ENCODE results near the gene TRAF3.
A peak's percentile ranks its signal among the peaks of the same experiment; 100 is the strongest.
"Not testable (repeated sequence)": the region's sequence is repeated elsewhere in the genome, so short reads cannot be mapped to it uniquely, and the experiment has no call there.

The TRAF3 gene

DNA sequence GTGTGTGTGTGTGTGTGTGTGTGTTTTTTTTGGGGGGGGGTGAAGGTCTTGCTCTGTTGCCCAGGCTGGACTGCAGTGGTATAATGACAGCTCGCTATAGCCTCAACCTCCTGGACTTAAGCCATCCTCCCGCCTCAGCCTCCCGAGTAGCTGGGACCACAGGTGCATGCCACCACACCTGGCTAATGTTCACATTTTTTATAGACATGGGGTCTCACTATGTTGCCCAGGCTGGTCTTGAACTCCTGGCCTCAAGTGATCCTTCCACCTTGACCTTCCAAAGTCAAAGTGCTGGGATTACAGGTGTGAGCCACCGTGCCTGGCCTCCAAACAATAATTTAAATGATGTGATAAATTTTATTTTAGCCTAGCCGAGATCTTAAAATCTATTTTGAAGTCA is 59.9 kb downstream of the TRAF3 start:
- not testable (repeated sequence) for H3K4me1 ChIP-seq (ENCODE audit: control insufficient read depth in 5 of 5, insufficient read depth in 5 of 5, low read length in 5 of 5); H3K27ac ChIP-seq (ENCODE audit: low read depth, low read length); H3K9me3 ChIP-seq (ENCODE audit: control insufficient read depth in 5 of 5, low read length in 5 of 5); H3K4me3 ChIP-seq (ENCODE audit: low read depth in 1 of 5, low read length in 5 of 5); H3K27me3 ChIP-seq (ENCODE audit: control insufficient read depth in 5 of 5, insufficient read depth in 4 of 5, low read length in 5 of 5); H3K9ac ChIP-seq (ENCODE audit: low read length in 5 of 5); H3K36me3 ChIP-seq (ENCODE audit: control insufficient read depth in 5 of 5, insufficient read depth in 5 of 5, low read length in 5 of 5)

DNA sequence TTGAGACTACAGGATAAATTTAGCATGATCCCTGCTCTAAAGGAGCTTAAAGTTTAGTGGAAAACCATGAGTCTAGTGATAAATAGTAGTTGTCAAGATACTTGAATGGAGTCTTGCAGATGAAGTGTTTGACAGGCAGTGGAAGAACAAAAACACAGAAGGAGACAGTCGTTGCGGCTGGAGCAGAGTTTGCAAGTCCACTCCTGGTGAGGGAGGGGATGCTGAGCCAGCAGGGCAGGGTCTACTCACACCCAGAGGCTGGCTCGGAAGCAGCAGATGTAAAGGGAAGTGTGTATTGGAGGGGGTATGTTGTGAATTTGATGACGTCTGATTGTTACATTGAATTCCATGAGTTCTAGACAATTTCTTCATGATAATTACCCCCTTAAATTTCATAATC is 61.3 kb downstream of the TRAF3 start:
- no peak overlapping the region for H3K4me3 ChIP-seq (ENCODE audit: low read depth in 1 of 5, low read length in 5 of 5)
- H3K27me3 ChIP-seq (ENCODE audit: control insufficient read depth in 5 of 5, insufficient read depth in 4 of 5, low read length in 5 of 5): no peaks in the 10 kb centered on the region
- H3K9me3 ChIP-seq (ENCODE audit: control insufficient read depth in 5 of 5, low read length in 5 of 5): no peaks in the 10 kb centered on the region
- H3K27ac ChIP-seq (ENCODE audit: low read depth, low read length): no peak overlapping the region
- H3K9ac ChIP-seq (ENCODE audit: low read length in 5 of 5): no peak overlapping the region
- peaks cover 0 to 3% (median 0%) of the 10 kb centered on the region in 5 donors for H3K4me1 ChIP-seq (ENCODE audit: control insufficient read depth in 5 of 5, insufficient read depth in 5 of 5, low read length in 5 of 5)
- H3K36me3 ChIP-seq (ENCODE audit: control insufficient read depth in 5 of 5, insufficient read depth in 5 of 5, low read length in 5 of 5): peaks cover 0 to 3% (median 0%) of the 10 kb centered on the region in 5 donors

GRCh38 chr14:102840115-102840514 is 62.9 kb downstream of the TRAF3 start:
- Histone ChIP-seq H3K27me3 (ENCODE audit: control insufficient read depth in 5 of 5, insufficient read depth in 4 of 5, low read length in 5 of 5) (no peaks in the 10 kb centered on the region), H3K4me1 (ENCODE audit: control insufficient read depth in 5 of 5, insufficient read depth in 5 of 5, low read length in 5 of 5) (peaks cover 0 to under 1% (median 0%) of the 10 kb centered on the region in 5 donors), H3K4me3 (ENCODE audit: low read depth in 1 of 5, low read length in 5 of 5) (no peak overlapping the region), H3K9ac (ENCODE audit: low read length in 5 of 5) (no peak overlapping the region), H3K36me3 (ENCODE audit: control insufficient read depth in 5 of 5, insufficient read depth in 5 of 5, low read length in 5 of 5) (no peaks in the 10 kb centered on the region), H3K9me3 (ENCODE audit: control insufficient read depth in 5 of 5, low read length in 5 of 5) (no peaks in the 10 kb centered on the region), H3K27ac (ENCODE audit: low read depth, low read length) (no peak overlapping the region)

DNA sequence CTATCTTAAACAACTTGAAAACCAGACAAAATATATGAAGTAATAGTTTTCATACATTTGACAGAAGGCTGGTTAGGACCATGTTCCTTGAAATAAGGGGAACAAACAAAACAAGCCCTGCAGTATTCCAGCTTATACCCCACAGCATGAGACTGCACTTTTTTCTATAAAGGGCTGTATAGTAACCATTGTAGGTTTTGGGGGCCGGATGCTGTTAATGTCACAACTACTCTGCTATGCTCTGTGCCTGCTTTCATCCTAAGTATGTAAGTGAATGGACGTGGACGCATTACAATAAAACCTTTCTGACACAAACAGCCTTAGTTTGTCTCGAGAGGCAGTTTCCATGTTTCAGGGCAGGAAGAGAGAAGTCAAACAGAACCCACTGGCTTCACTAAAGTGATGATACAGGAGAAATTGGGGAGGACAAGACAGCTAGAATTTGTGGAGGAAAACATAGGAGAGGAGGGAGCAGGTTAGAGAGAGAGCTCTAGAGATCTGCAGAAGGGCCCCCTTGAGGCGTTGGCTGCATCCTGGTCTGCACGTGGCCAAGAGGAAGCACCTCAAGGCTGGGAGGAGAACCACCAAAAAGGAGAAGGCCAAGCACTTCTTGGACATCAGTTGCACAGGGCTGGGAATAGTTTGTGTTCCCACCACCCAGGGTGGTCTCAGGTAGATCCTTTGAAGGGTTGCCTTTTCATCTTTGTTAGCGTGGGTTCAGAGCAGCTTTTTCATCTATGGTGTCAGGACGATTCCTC is 63.7 kb downstream of the TRAF3 start:
- H3K27ac ChIP-seq (ENCODE audit: low read depth, low read length): no peak overlapping the region
- H3K9me3 ChIP-seq (ENCODE audit: control insufficient read depth in 5 of 5, low read length in 5 of 5): no peaks in the 10 kb centered on the region
- no peaks in the 10 kb centered on the region for H3K27me3 ChIP-seq (ENCODE audit: control insufficient read depth in 5 of 5, insufficient read depth in 4 of 5, low read length in 5 of 5)
- H3K4me3 ChIP-seq (ENCODE audit: low read depth in 1 of 5, low read length in 5 of 5): no peak overlapping the region
- no peak overlapping the region for H3K9ac ChIP-seq (ENCODE audit: low read length in 5 of 5)
- H3K4me1 ChIP-seq (ENCODE audit: control insufficient read depth in 5 of 5, insufficient read depth in 5 of 5, low read length in 5 of 5): no peaks in the 10 kb centered on the region
- no peaks in the 10 kb centered on the region for H3K36me3 ChIP-seq (ENCODE audit: control insufficient read depth in 5 of 5, insufficient read depth in 5 of 5, low read length in 5 of 5)

- Histone ChIP-seq H3K36me3 (ENCODE audit: control insufficient read depth in 5 of 5, insufficient read depth in 5 of 5, low read length in 5 of 5) (no peaks in the 10 kb centered on the region), H3K4me3 (ENCODE audit: low read depth in 1 of 5, low read length in 5 of 5) (no peak overlapping the region), H3K4me1 (ENCODE audit: control insufficient read depth in 5 of 5, insufficient read depth in 5 of 5, low read length in 5 of 5) (peaks cover 0 to 20% (median 16%) of the 10 kb centered on the region in 5 donors), H3K9me3 (ENCODE audit: control insufficient read depth in 5 of 5, low read length in 5 of 5) (no peaks in the 10 kb centered on the region), H3K27ac (ENCODE audit: low read depth, low read length) (peak overlapping the region; percentile 50), H3K27me3 (ENCODE audit: control insufficient read depth in 5 of 5, insufficient read depth in 4 of 5, low read length in 5 of 5) (no peaks in the 10 kb centered on the region), H3K9ac (ENCODE audit: low read length in 5 of 5) (peak overlapping the region in 1 of 5 donors; percentile 1)
Observed at GRCh38 chr14:102848830-102849525, 71.7 kb downstream of the TRAF3 start.

- Histone ChIP-seq H3K36me3 (ENCODE audit: control insufficient read depth in 5 of 5, insufficient read depth in 5 of 5, low read length in 5 of 5) (no peaks in the 10 kb centered on the region), H3K4me1 (ENCODE audit: control insufficient read depth in 5 of 5, insufficient read depth in 5 of 5, low read length in 5 of 5) (peaks cover 0 to 20% (median 16%) of the 10 kb centered on the region in 5 donors), H3K9me3 (ENCODE audit: control insufficient read depth in 5 of 5, low read length in 5 of 5) (no peaks in the 10 kb centered on the region), H3K9ac (ENCODE audit: low read length in 5 of 5) (peak overlapping the region in 1 of 5 donors; percentile 45), H3K27me3 (ENCODE audit: control insufficient read depth in 5 of 5, insufficient read depth in 4 of 5, low read length in 5 of 5) (no peaks in the 10 kb centered on the region), H3K4me3 (ENCODE audit: low read depth in 1 of 5, low read length in 5 of 5) (no peak overlapping the region), H3K27ac (ENCODE audit: low read depth, low read length) (peak overlapping the region; percentile 50)
Observed at GRCh38 chr14:102849526-102850379, 72.5 kb downstream of the TRAF3 start.

GRCh38 chr14:102853648-102854047 is 76.4 kb downstream of the TRAF3 start:
- H3K4me3 ChIP-seq (ENCODE audit: low read depth in 1 of 5, low read length in 5 of 5): no peak overlapping the region
- no peaks in the 10 kb centered on the region for H3K36me3 ChIP-seq (ENCODE audit: control insufficient read depth in 5 of 5, insufficient read depth in 5 of 5, low read length in 5 of 5)
- peaks cover 0 to 19% (median 15%) of the 10 kb centered on the region in 5 donors for H3K4me1 ChIP-seq (ENCODE audit: control insufficient read depth in 5 of 5, insufficient read depth in 5 of 5, low read length in 5 of 5)
- H3K27me3 ChIP-seq (ENCODE audit: control insufficient read depth in 5 of 5, insufficient read depth in 4 of 5, low read length in 5 of 5): no peaks in the 10 kb centered on the region
- H3K9me3 ChIP-seq (ENCODE audit: control insufficient read depth in 5 of 5, low read length in 5 of 5): no peaks in the 10 kb centered on the region
- no peak overlapping the region for H3K9ac ChIP-seq (ENCODE audit: low read length in 5 of 5)
- no peak overlapping the region for H3K27ac ChIP-seq (ENCODE audit: low read depth, low read length)

- Histone ChIP-seq H3K36me3 (ENCODE audit: control insufficient read depth in 5 of 5, insufficient read depth in 5 of 5, low read length in 5 of 5) (no peaks in the 10 kb centered on the region), H3K9me3 (ENCODE audit: control insufficient read depth in 5 of 5, low read length in 5 of 5) (no peaks in the 10 kb centered on the region), H3K27me3 (ENCODE audit: control insufficient read depth in 5 of 5, insufficient read depth in 4 of 5, low read length in 5 of 5) (no peaks in the 10 kb centered on the region), H3K9ac (ENCODE audit: low read length in 5 of 5) (no peak overlapping the region), H3K27ac (ENCODE audit: low read depth, low read length) (no peak overlapping the region), H3K4me1 (ENCODE audit: control insufficient read depth in 5 of 5, insufficient read depth in 5 of 5, low read length in 5 of 5) (peaks cover 0 to 13% (median 9%) of the 10 kb centered on the region in 5 donors), H3K4me3 (ENCODE audit: low read depth in 1 of 5, low read length in 5 of 5) (no peak overlapping the region)
Observed at GRCh38 chr14:102854091-102854703, 76.9 kb downstream of the TRAF3 start.

DNA sequence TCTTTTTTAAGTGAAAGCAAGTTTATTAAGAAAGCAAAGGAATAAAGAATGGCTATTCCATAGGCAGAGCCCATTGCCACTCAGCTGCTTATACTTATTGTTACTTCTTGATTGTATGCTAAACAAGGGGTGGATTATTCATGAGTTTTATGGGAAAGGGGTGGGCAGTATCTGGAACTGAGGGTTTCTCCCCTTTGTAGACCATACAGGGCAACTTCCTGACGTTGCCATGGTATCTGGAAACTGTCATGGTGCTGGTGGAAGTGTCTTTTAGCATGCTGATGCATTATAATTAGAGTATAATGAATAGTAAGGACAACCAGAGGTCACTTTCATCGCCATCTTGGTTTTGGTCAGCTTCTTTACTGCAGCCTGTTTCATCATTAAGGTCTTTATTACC is 78.9 kb downstream of the TRAF3 start:
- no peaks in the 10 kb centered on the region for H3K27me3 ChIP-seq (ENCODE audit: control insufficient read depth in 5 of 5, insufficient read depth in 4 of 5, low read length in 5 of 5)
- peaks cover 0 to under 1% (median 0%) of the 10 kb centered on the region in 5 donors for H3K9me3 ChIP-seq (ENCODE audit: control insufficient read depth in 5 of 5, low read length in 5 of 5)
- no peak overlapping the region for H3K27ac ChIP-seq (ENCODE audit: low read depth, low read length)
- H3K4me3 ChIP-seq (ENCODE audit: low read depth in 1 of 5, low read length in 5 of 5): no peak overlapping the region
- H3K4me1 ChIP-seq (ENCODE audit: control insufficient read depth in 5 of 5, insufficient read depth in 5 of 5, low read length in 5 of 5): peaks cover 0 to 4% (median 0%) of the 10 kb centered on the region in 5 donors
- no peak overlapping the region for H3K9ac ChIP-seq (ENCODE audit: low read length in 5 of 5)
- H3K36me3 ChIP-seq (ENCODE audit: control insufficient read depth in 5 of 5, insufficient read depth in 5 of 5, low read length in 5 of 5): no peaks in the 10 kb centered on the region

Measured in subcutaneous abdominal adipose tissue (tissue), 5 donors.